Mucosa of gallbladder (tissue), 1 donor: ENCODE measurements around the gene EYS. TPM values are rescaled to one million over a fixed set of nuclear protein-coding genes. Genes with fewer than 3 reads are reported as not detected.
"Not testable (repeated sequence)": the region's sequence is repeated elsewhere in the genome, so short reads cannot be mapped to it uniquely, and the experiment has no call there.

Source experiments
- DNase-seq: peaks from one replicate; pipeline ENCODE4 v3.0.0-alpha.2; 2020; ENCODE audit warnings: low spot score
- total RNA-seq: library from RNA; stranded (reverse); gene quantifications from one replicate; pipeline ENCODE4 v1.2.1, GENCODE V29; 2021
- donor health status: DM: no; HTN: no; CAD: no.

The EYS gene
- total RNA-seq, 1 donor from 2014 or later, result not detected

- no peak for DNase-seq
Measured at GRCh38 chr6:64243618-64244017, 1463.4 kb downstream of the EYS start.

GRCh38 chr6:64238908-64239307 is 1468.1 kb downstream of the EYS start:
- not testable (repeated sequence) for DNase-seq

GRCh38 chr6:64238071-64238470 is 1469.0 kb downstream of the EYS start:
- DNase-seq, result no peak

- DNase-seq, result no peak
Measured at GRCh38 chr6:64233746-64234145, 1473.3 kb downstream of the EYS start.

GRCh38 chr6:64231928-64232327 is 1475.1 kb downstream of the EYS start:
- DNase-seq, result no peak

GRCh38 chr6:64230530-64230929 is 1476.5 kb downstream of the EYS start:
- DNase-seq, result no peak

GRCh38 chr6:64227863-64228262 is 1479.2 kb downstream of the EYS start:
- DNase-seq, result no peak

- no peak for DNase-seq
Measured at GRCh38 chr6:64225503-64225902, 1481.5 kb downstream of the EYS start.

GRCh38 chr6:64224819-64225218 is 1482.2 kb downstream of the EYS start:
- DNase-seq, result no peak

- DNase-seq, result no peak
Measured at GRCh38 chr6:64221776-64222175, 1485.2 kb downstream of the EYS start.

- no peak for DNase-seq
Measured at GRCh38 chr6:64220801-64221200, 1486.2 kb downstream of the EYS start.

GRCh38 chr6:64217721-64218620 is 1489.1 kb downstream of the EYS start:
- DNase-seq, result no peak

- no peak for DNase-seq
Measured at GRCh38 chr6:64214373-64214772, 1492.7 kb downstream of the EYS start.

- no peak for DNase-seq
Measured at GRCh38 chr6:64213697-64214096, 1493.3 kb downstream of the EYS start.

- DNase-seq, result no peak
Measured at GRCh38 chr6:64197246-64197645, 1509.8 kb downstream of the EYS start.

GRCh38 chr6:64186592-64186991 is 1520.4 kb downstream of the EYS start:
- DNase-seq, result no peak

GRCh38 chr6:64185621-64186020 is 1521.4 kb downstream of the EYS start:
- DNase-seq, result no peak

GRCh38 chr6:64175296-64175695 is 1531.7 kb downstream of the EYS start:
- DNase-seq, result no peak

- DNase-seq, result no peak
Measured at GRCh38 chr6:64170316-64170715, 1536.7 kb downstream of the EYS start.

GRCh38 chr6:64160486-64160885 is 1546.5 kb downstream of the EYS start:
- no peak for DNase-seq

- no peak for DNase-seq
Measured at GRCh38 chr6:64155063-64155462, 1552.0 kb downstream of the EYS start.

- DNase-seq, result no peak
Measured at GRCh38 chr6:64146876-64147275, 1560.2 kb downstream of the EYS start.

- DNase-seq, result no peak
Measured at GRCh38 chr6:64146094-64146493, 1560.9 kb downstream of the EYS start.

- no peak for DNase-seq
Measured at GRCh38 chr6:64145658-64146057, 1561.4 kb downstream of the EYS start.
